GM13976 (cell line): ENCODE data around the gene KCNG2.

ENCODE experiments used
- DNase-seq: peaks from one replicate; pipeline ENCODE4 v3.0.0; 2012; ENCODE audit warnings: low spot score
- CTCF ChIP-seq: IDR thresholded peaks from 2 replicates; pipeline ENCODE4 v1.5.1; 2012; ENCODE audit warnings: borderline replicate concordance, mild to moderate bottlenecking; ENCODE audit not compliant: insufficient read depth; ENCODE audit errors: extremely low read depth, missing control alignments, control extremely low read depth
- in situ Hi-C: fragments of 300-500 bp; cut with MboI; formaldehyde crosslinking; loops from one replicate; pipeline ENCODE4 v1.12.0; 2022; ENCODE audit warnings: low sequenced_read_pairs, mixed read lengths, inconsistent platforms; ENCODE audit not compliant: unreplicated experiment

The KCNG2 gene

DNA sequence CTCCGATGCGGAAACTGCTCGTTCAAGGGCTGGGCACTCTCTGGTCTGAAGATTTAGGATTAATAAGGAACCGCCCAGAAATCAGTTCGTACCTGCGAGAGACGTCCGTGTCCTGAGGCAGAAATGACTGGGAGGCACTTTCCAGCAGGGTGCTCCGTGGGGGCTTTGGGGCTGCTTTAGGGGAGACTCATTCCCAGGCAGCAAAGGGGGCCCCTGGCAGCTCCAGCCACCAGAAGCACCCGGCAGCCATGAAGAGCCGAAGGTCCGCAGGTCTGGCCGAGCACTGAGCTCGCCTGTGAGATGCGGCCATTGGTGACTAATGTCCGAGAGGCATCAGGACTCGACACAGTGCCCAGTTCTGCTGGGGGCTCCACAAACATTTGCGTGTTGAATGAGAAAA lies 20.9 kb downstream of the KCNG2 start:
- TF ChIP-seq CTCF = no peak
- no peak for DNase-seq
- in situ Hi-C loops = no loop called here

DNA sequence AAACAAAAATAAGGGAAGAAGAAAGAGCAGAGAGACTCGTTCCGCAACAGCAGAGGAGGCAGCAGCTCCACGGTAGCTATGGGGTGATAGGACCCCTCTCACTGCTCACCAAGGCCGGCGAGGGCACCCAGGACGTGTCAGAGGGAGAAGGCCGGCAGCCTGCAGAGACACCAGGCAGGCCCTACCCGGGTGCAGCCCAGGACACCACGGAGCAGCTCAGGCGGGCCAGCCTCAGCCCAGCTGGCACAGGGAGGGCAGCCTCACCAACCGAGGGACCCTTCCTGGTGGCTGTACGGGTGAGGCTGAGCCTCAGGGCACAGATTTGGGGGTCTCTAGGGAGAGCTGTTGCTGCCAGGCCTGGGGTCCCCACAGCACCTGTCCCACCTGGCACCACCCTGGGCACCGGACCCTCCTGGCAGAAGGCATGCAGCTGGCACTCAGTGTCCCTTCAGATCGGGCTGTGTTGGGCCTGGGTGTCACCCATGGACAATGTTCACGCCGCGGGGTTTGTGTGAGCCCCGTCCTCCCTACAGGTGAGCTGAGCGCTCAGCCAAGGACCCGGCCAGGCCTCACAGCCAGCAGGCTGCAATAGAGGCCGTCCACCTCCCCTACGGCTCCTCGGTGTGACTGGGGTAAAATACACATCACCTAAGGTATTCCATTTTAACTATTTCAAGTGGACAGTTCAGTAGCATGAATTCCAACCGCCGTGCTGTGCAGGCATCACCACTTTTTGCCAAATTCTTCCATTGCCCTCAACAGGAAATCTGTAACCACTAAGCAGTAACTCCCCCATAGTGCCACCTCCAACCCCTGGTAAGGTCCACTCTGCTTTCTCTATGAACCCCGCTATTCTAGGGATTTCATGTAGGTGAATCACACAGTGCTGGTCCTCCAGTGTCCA lies 21.6 kb downstream of the KCNG2 start:
- in situ Hi-C loops = no loop called here
- TF ChIP-seq CTCF = no peak
- DNase-seq = no peak

DNA sequence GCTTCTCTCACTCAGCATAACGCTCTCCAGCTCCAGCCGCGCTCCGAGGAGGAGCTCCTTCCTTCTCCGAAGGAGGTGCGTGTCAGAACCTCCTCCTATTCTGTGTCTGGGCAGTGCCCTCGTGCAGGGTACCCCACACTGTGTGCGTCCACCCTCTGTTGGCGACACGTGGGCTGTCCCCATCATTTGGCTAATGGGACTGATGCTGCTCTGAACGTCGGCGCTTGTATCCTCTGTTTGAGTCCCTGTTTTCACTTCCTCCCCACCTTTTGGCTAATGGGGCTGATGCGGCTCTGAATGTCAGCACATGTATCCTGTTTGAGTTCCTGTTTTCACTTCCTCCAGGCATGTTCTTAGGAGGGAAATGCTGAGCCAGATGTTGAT lies 22.2 kb downstream of the KCNG2 start:
- DNase-seq = peak; percentile 74
- no peak for TF ChIP-seq CTCF
- in situ Hi-C loops = no loop called here

- no peak for TF ChIP-seq CTCF
- in situ Hi-C loops = no loop called here
- DNase-seq = no peak
Observed at GRCh38 chr18:79823120-79823519, 25.4 kb downstream of the KCNG2 start.

DNA sequence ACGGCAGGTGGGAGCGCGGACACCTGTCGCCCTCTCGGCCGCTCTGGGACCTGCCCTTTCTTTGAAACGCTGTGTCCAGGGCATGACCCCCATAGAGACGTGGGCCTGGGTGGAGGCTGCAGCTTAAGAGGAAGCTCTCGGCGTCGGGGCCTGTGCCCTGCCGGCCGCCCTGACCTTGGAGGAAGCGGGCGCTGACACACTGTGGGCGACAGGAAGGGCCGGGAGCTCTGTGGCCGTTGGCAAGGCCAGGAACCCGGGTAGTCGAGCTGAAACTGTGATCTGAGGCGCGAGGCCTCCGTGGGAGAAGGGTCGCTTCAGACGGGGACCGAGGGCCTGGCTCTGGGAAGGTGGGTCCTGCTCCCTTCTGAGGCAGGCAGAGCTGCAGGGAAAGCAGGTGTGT lies 28.2 kb downstream of the KCNG2 start:
- in situ Hi-C loops = no loop called here
- DNase-seq = no peak

DNA sequence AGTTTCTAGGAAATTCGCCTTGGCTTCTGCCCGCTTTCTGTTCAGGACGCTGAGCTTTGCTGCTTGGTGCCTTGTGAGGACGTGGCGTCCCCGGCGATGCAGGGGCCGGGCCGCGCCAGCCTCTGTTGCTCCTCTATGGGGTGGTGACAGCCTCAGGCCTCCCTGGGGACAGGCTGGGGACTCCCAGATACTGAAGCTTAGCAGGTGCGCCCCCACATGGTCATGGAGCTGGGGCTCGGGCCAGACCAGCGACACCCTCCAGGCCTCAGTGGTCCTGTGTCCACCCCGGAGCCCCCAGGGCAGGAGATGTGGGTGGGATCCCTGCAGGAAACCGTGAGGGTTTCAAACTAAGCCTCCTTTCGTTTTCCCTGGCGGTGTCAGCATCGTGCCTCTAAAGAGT lies 29.2 kb downstream of the KCNG2 start:
- in situ Hi-C loops = no loop called here
- no peak for DNase-seq

More for the DNA sequence above, 28.2 kb downstream of the KCNG2 start:
- no peak for TF ChIP-seq CTCF

More for the DNA sequence above, 29.2 kb downstream of the KCNG2 start:
- TF ChIP-seq CTCF = no peak
